ENCODE measurements around the gene TNIK.

- TF ChIP-seq POLR2A (IDR thresholded peaks at IDR 0.05) (no peak), CTCF (IDR thresholded peaks at IDR 0.05) (no peak), POLR2AphosphoS5 (IDR thresholded peaks at IDR 0.05) (no peak)
These were observed 237.2 kb downstream of the TNIK start for GRCh38 chr3:171222995-171223394.

Measured in gastroesophageal sphincter (tissue), 3 donors.